ENCODE results near the gene EFNB2.

The EFNB2 gene

DNA sequence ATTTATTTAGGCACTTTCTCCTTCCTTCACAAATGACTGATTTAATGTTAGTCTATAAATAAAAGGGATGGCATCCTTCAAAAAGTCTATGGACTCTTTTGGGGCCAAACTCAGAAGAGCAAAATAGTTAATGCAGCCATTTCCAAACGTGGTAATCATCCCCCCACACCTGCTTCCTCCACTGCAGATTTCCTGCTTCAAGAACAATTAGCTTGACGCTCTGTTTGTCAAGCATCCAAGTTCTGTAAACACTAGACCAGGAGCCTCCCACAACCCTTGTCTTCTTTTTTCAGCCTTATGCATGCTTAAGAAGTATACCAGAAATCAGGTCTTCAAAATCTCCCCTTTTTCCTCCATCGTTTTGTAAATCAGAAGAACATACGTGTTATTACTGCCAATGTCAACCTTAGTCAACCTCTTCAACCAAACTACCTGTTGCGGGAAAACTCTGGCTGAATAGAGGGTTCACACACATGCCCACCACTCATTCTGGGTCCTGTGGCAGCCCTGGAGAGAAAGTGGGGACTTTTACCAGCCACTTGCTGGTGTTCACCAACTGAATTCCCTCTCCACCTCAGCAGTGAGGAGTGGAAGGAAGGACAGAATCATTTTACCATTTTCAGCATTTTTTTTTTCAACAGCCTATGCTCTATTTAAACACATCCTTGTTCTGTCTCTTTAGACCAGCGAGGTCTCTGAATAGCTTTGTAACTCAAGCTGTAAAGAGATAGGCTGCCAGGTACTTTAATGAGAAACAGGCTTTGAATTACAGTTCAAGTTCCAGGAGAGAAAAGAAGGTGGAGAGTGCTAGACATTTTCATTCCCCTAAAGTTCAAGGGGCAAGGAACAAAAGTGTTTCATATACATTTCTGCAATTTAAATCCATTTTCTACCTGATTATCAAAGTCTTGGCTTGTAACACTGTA lies 39.1 kb downstream of the EFNB2 start:
- Histone ChIP-seq H3K36me3 (ENCODE audit: insufficient read depth, low read length) (peaks cover 50% of the 10 kb centered on the region), H3K4me2 (ENCODE audit: low read length) (no peak overlapping the region), H3K9ac (ENCODE audit: low read depth, low read length) (no peak overlapping the region)

DNA sequence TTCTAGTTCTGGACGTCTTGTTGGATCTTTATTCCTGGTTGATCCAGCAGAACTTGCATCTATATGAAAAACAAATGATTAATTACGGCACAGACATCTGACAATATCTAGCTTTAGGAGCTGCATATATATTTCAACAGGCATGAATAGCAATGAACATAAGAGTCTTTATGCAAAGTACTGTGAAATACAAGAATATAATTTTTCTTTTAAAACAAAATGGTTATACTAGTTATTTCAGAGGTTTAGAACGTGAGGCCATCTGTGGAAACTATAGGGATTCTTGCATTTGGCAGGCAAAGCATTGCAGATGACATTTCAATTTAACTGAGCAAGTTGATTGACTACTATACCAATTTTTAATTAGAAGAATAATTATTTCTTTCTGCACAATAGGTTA lies 40.5 kb downstream of the EFNB2 start:
- Histone ChIP-seq H3K36me3 (ENCODE audit: insufficient read depth, low read length) (peaks cover 62% of the 10 kb centered on the region), H3K27me3 (ENCODE audit: control insufficient read depth, insufficient read depth, low read length) (no peaks in the 10 kb centered on the region), H3K9me3 (replicated peaks; ENCODE audit: low read length) (no peaks in the 10 kb centered on the region), H3K4me1 (ENCODE audit: control insufficient read depth, insufficient read depth, low read length) (peaks cover 9% of the 10 kb centered on the region), H3K9ac (ENCODE audit: low read depth, low read length) (no peak overlapping the region), H3K4me3 (ENCODE audit: low read length) (no peak overlapping the region), H3K4me2 (ENCODE audit: low read length) (no peak overlapping the region)

More for the DNA sequence above, 39.1 kb downstream of the EFNB2 start:
- no peaks in the 10 kb centered on the region for H3K9me3 ChIP-seq (replicated peaks; ENCODE audit: low read length)
- peaks cover 12% of the 10 kb centered on the region for H3K4me1 ChIP-seq (ENCODE audit: control insufficient read depth, insufficient read depth, low read length)
- H3K4me3 ChIP-seq (ENCODE audit: low read length) = no peak overlapping the region
- no peaks in the 10 kb centered on the region for H3K27me3 ChIP-seq (ENCODE audit: control insufficient read depth, insufficient read depth, low read length)

DNA sequence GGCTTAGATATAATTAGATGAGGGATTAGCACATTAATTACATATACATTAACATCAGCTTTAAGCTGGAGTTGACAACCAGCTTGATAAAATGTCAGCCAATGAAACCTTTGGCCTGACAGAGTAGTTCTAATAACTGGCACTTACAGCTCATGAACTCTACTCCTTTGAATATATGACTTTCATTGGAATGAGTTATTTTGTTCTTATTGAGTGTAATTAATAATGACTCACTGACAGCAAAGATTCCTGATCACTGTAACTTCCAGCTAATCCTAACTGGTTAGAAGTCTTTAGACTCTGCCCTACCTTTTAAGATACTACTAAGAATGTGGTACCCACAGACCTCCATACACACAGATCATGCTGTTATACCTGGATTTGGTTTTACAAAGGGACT lies 41.0 kb downstream of the EFNB2 start:
- no peak overlapping the region for H3K4me2 ChIP-seq (ENCODE audit: low read length)
- H3K9me3 ChIP-seq (replicated peaks; ENCODE audit: low read length) = no peaks in the 10 kb centered on the region
- H3K9ac ChIP-seq (ENCODE audit: low read depth, low read length) = no peak overlapping the region
- H3K4me3 ChIP-seq (ENCODE audit: low read length) = no peak overlapping the region
- H3K36me3 ChIP-seq (ENCODE audit: insufficient read depth, low read length) = peaks cover 64% of the 10 kb centered on the region
- no peaks in the 10 kb centered on the region for H3K27me3 ChIP-seq (ENCODE audit: control insufficient read depth, insufficient read depth, low read length)
- H3K4me1 ChIP-seq (ENCODE audit: control insufficient read depth, insufficient read depth, low read length) = peaks cover 6% of the 10 kb centered on the region

DNA sequence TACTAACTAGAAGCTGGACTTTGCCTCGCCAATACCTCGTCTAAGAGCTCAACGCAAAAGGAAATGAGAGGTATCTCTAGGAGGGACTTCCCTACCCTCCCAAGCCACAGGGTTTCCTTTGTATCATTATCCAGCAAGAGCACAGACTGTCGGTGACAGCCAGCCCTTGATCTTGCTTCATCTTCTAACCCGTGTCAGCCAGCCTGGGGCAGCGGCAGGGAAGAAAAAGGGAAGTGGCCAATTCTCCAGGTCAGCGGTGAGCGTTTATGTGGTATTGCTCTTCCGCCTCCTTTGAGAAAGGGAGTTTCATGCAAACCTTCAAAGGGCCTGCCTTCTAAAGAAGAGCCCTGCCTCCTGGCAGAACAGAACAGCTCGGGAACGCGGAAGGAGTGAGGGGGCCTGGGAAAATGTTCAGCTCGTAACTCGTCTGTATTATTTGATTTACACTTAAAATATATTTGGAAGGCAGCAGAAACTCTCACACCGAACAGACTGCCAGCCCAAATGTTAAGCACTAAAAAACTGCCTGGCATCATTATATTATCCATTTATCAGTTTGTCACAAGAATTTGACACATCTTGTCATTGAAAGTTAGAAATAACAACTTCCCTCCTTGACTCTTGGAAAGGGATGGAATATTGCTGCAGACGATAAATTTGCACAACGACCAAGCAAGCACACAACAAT lies 41.8 kb downstream of the EFNB2 start:
- peaks cover 70% of the 10 kb centered on the region for H3K36me3 ChIP-seq (ENCODE audit: insufficient read depth, low read length)
- no peaks in the 10 kb centered on the region for H3K27me3 ChIP-seq (ENCODE audit: control insufficient read depth, insufficient read depth, low read length)
- H3K4me1 ChIP-seq (ENCODE audit: control insufficient read depth, insufficient read depth, low read length) = no peaks in the 10 kb centered on the region
- H3K9me3 ChIP-seq (replicated peaks; ENCODE audit: low read length) = no peaks in the 10 kb centered on the region
- no peak overlapping the region for H3K4me3 ChIP-seq (ENCODE audit: low read length)
- H3K4me2 ChIP-seq (ENCODE audit: low read length) = no peak overlapping the region
- no peak overlapping the region for H3K9ac ChIP-seq (ENCODE audit: low read depth, low read length)

DNA sequence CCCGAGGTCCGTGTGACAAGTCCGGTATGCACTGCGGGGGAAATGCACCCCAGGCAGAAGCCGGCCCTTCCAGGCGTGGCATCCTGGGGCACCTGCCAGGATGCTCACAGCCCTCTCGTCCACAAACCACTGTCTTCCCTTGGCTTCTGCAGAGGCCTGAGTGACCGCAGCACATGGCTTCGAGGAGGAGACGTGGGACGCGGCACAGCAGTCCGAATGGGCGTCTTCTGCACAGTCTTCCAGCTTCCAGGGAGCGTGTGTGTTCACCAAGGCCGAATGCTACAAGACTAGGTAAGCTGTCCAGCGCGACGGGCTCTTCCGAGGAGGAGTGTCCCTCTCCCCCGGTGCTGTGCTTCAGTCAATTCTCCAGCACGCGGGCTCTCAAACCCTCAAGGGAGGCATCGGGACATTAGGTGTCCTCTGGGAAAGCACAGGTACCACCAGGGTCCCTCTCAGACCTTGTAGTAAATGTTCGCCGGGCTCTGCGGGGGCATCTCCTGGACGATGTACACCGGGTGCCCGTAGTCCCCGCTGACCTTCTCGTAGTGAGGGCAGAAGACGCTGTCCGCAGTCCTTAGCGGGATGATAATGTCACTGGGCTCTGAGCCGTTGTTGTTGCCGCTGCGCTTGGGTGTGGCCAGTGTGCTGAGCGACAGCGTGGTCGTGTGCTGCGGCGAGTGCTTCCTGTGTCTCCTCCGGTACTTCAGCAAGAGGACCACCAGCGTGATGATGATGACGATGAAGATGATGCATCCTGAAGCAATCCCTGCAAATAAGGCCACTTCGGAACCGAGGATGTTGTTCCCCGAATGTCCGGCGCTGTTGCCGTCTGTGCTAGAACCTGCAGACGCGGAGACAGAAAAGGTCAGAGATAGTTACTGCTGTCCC lies 42.6 kb downstream of the EFNB2 start:
- no peak overlapping the region for H3K4me2 ChIP-seq (ENCODE audit: low read length)
- H3K4me1 ChIP-seq (ENCODE audit: control insufficient read depth, insufficient read depth, low read length) = no peaks in the 10 kb centered on the region

DNA sequence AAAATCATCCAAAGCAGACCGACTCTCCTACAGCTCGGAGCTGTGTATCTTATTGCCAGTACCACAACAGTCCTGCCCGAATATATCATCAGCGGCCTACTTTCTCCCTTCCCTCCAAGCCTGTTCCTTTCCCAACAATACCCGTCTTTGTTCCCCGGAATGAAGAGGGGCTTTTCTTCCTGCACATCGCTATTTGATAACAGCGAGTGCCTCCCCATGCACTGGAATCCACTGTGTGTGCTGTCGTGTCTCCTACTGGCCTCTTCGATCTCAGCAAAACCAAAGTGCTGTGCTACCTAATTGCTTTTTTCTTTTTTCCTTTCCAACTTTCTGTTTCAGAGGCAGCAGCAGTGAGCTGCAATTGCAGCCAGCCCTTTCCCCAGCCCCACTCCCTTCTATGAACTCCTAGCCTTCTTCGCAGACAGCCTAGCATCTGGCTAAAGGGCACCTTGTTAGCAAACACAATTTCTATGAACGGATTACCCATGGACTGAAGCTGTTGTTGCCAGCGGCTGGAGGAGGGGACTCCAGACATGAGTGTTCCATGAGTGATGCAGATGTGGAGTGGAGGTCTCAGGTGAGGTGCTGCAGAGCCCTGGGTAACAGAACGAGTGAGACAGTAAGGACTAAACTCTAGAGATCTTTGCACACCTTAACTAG lies 43.4 kb downstream of the EFNB2 start:
- H3K4me2 ChIP-seq (ENCODE audit: low read length) = no peak overlapping the region
- H3K27me3 ChIP-seq (ENCODE audit: control insufficient read depth, insufficient read depth, low read length) = no peaks in the 10 kb centered on the region
- H3K4me1 ChIP-seq (ENCODE audit: control insufficient read depth, insufficient read depth, low read length) = no peaks in the 10 kb centered on the region
- H3K9me3 ChIP-seq (replicated peaks; ENCODE audit: low read length) = no peaks in the 10 kb centered on the region
- peaks cover 69% of the 10 kb centered on the region for H3K36me3 ChIP-seq (ENCODE audit: insufficient read depth, low read length)
- no peak overlapping the region for H3K9ac ChIP-seq (ENCODE audit: low read depth, low read length)
- no peak overlapping the region for H3K4me3 ChIP-seq (ENCODE audit: low read length)

More for the DNA sequence above, 42.6 kb downstream of the EFNB2 start:
- Histone ChIP-seq H3K27me3 (ENCODE audit: control insufficient read depth, insufficient read depth, low read length) (no peaks in the 10 kb centered on the region), H3K4me3 (ENCODE audit: low read length) (no peak overlapping the region), H3K9ac (ENCODE audit: low read depth, low read length) (no peak overlapping the region), H3K36me3 (ENCODE audit: insufficient read depth, low read length) (peaks cover 70% of the 10 kb centered on the region), H3K9me3 (replicated peaks; ENCODE audit: low read length) (no peaks in the 10 kb centered on the region)

DNA sequence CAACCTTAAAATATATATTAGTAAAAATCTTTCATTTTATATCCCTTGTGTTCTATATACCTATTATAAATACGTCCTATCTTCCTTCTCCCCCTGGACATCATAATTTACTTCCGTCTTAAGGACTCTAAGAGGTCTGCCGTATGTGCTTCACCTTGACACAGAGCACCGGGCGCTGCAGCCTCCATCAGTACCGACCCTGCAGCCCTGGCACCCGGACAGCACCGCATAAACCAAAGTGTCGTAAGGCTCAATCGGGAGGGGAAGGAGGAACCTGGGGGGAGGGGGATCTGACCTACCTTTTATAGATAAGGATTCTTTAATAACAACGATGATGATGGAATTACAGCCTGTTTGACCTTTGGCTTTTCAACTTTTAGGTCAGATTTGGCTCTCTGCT lies 44.0 kb downstream of the EFNB2 start:
- Histone ChIP-seq H3K9me3 (replicated peaks; ENCODE audit: low read length) (no peaks in the 10 kb centered on the region), H3K4me1 (ENCODE audit: control insufficient read depth, insufficient read depth, low read length) (no peaks in the 10 kb centered on the region), H3K4me2 (ENCODE audit: low read length) (no peak overlapping the region), H3K36me3 (ENCODE audit: insufficient read depth, low read length) (peaks cover 66% of the 10 kb centered on the region), H3K4me3 (ENCODE audit: low read length) (no peak overlapping the region), H3K27me3 (ENCODE audit: control insufficient read depth, insufficient read depth, low read length) (no peaks in the 10 kb centered on the region), H3K9ac (ENCODE audit: low read depth, low read length) (no peak overlapping the region)

DNA sequence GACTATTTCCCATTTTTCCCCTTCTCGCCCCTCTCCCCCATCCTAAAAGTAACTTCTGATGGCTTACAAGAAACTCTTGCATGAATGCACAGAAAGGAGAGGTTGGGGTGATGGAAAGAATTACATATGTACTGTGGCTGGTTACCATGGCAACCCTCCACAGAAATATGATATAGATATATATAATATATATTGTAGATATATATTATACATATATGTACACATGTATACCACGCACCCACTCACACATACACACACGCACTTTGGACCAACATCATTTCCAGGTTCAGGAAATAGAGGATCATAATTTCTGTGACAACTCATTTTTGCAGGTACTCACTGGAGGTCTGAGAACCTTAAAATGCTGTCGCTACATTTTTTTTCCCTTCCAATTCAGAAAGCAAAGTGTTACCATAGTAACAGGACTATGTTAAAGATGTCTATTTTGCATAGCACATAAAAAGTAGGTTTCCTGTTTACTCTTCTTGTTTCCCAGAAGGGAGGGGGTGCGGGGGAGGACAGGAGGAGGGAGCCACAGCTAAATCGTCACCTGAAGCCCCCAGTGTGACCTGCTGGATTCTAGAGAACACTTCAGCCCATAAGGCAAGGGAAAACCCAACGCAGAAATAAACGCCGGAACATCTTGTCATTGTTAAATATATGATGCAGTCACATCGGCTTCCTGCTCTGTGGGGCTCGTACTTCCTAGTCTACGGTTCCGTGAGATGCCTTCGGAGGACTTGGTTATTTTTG lies 44.7 kb downstream of the EFNB2 start:
- Histone ChIP-seq H3K36me3 (ENCODE audit: insufficient read depth, low read length) (peaks cover 64% of the 10 kb centered on the region), H3K9ac (ENCODE audit: low read depth, low read length) (no peak overlapping the region), H3K27me3 (ENCODE audit: control insufficient read depth, insufficient read depth, low read length) (no peaks in the 10 kb centered on the region), H3K4me2 (ENCODE audit: low read length) (no peak overlapping the region), H3K4me1 (ENCODE audit: control insufficient read depth, insufficient read depth, low read length) (no peaks in the 10 kb centered on the region), H3K9me3 (replicated peaks; ENCODE audit: low read length) (no peaks in the 10 kb centered on the region), H3K4me3 (ENCODE audit: low read length) (no peak overlapping the region)

DNA sequence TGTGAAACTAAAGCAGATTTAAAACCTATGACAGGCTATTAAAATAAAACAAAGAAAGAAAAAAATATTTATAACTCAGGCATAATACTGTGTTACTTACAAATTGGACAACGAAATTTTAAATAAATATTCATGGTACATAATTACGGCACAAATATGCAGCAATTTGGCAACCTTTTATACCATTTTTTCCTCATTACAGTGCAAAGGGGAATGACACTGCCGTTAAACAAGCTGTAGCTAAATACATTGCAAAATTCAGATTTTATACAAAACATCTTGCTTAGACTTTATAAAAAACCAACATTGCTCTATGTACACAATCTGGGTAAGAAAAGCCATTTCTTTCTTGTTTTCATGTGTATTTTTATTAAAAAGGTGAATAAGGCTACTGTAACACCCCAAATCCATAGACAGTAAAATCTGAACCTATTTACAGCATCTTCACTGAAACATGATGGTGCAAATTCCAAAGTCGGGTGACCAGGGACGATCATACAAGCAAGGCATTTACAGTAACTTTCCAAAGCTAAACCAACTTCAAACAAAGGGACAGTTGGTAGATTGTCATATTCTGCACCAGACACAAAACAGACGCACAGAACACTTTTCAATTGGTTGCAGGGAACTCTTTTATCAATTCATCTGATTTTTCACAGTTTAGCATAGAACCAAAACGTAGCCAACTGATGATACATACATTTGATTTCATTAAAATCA lies 45.5 kb downstream of the EFNB2 start:
- Histone ChIP-seq H3K36me3 (ENCODE audit: insufficient read depth, low read length) (peaks cover 57% of the 10 kb centered on the region), H3K4me2 (ENCODE audit: low read length) (no peak overlapping the region), H3K9me3 (replicated peaks; ENCODE audit: low read length) (no peaks in the 10 kb centered on the region), H3K4me3 (ENCODE audit: low read length) (no peak overlapping the region), H3K9ac (ENCODE audit: low read depth, low read length) (no peak overlapping the region), H3K27me3 (ENCODE audit: control insufficient read depth, insufficient read depth, low read length) (no peaks in the 10 kb centered on the region), H3K4me1 (ENCODE audit: control insufficient read depth, insufficient read depth, low read length) (no peaks in the 10 kb centered on the region)

DNA sequence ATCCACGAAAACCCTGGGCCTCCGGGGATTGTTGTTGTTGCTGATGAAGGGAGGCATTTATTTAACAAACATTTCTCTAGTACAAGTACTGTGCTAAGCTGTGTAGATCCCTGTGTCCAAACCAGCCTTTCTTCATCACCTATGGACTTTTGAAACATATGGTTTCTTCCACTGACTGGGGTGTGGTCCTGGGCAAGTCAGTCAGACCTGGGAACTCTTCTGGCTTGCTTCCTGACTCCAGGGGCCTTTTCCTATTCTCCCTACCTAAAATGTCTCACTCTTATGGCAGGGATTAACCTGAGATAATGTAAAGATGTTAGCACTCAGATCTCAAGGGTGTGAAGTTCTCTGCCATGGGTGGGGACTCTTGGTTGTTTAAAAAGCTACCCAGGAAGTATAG lies 46.8 kb downstream of the EFNB2 start:
- H3K9ac ChIP-seq (ENCODE audit: low read depth, low read length) = no peak overlapping the region
- no peak overlapping the region for H3K4me2 ChIP-seq (ENCODE audit: low read length)
- H3K9me3 ChIP-seq (replicated peaks; ENCODE audit: low read length) = no peaks in the 10 kb centered on the region
- H3K36me3 ChIP-seq (ENCODE audit: insufficient read depth, low read length) = peaks cover 44% of the 10 kb centered on the region
- no peaks in the 10 kb centered on the region for H3K4me1 ChIP-seq (ENCODE audit: control insufficient read depth, insufficient read depth, low read length)
- no peaks in the 10 kb centered on the region for H3K27me3 ChIP-seq (ENCODE audit: control insufficient read depth, insufficient read depth, low read length)
- no peak overlapping the region for H3K4me3 ChIP-seq (ENCODE audit: low read length)

All from skeletal muscle satellite cell (primary cell).